Stimulated activated CD8-positive, alpha-beta memory T cell treated with anti-CD3 and anti-CD28 coated beads, Interleukin-4, amount 100 ng/mL, for 48 hours (primary cell): ENCODE data around the gene TMPRSS3.

Source experiments
- DNase-seq: peaks from one replicate; pipeline ENCODE4 v3.0.0-alpha.2; 2020

The TMPRSS3 gene

DNA sequence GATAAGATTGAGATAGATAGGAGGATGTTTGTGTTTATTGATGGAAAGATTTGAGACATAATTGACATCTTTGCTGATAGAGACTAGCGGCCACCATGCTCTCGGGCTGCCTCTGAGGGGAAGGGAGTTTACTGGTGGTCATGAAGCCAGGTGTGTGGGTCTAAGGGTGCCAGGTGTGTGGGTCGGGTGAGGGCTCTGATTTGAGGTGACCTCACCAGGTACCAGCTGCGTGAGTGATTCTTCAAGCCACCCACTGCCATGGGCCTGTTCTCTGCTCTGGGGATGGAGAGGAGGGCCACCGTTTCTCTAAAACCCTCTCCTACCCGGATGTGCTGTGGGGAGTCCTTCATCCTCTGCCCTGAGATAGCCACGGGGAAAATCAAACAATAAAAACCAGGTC lies 11.0 kb upstream of the TMPRSS3 start:
- DNase-seq, result no peak

DNA sequence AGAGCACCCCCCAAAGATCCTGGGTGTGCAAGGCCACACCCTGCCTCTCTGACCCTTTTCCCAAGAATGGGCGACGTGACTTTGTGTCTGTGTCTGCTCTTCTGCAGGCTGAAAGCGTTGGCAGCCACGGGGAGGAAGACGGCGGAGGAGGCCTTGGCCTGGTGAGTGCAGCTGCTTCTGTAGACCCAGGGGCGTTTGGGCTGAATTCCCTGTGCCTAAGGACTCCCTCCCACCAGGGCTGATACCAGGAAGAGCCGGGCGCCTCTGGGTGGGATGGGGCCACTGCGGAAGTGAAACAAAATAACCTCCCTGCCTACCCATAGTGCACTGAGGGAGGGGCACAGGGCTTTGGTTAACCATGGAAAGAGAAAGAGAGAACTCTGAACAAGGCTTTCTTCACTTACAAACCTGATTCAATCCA lies 10.4 kb upstream of the TMPRSS3 start:
- DNase-seq, result peak; percentile 74

- DNase-seq, result no peak
Observed at GRCh38 chr21:42405064-42406013, 9.5 kb upstream of the TMPRSS3 start.

- peak; percentile 65 for DNase-seq
Observed at GRCh38 chr21:42404539-42404938, 8.7 kb upstream of the TMPRSS3 start.

DNA sequence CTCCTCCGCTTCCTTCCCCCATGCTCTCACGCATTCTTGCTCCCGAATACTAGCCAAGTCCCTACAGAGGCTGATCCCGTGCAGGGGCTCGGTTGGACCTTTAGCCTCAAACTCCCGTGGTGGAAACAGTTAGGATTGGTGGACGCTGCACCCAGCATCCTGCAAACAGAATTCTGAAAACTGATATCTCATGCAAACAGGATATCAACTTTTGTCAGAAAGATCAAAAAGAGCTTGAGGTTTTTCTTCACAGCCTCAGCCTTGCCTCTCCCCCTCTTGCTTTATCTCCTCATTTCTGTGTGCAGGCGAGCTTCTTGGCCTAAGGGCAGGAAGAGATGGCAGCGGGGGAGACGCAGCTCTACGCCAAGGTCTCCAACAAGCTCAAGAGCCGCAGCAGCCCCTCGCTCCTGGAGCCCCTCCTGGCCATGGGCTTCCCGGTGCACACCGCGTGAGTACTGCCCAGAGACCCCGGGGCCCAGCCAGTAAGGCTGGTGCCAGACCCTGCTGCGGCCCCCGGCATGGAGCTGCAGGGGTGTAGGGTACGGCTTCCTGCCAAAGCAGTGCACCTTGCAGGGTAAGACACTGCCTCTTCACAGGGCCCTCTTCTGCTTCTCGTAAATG lies 7.9 kb upstream of the TMPRSS3 start, which contains the start of gene UBASH3A:
UBASH3A (plus strand) TSS at position 292 of the 621 bp plus-strand sequence; CDS start at position 336, 44 bp downstream.
- DNase-seq, result peak; percentile 59

GRCh38 chr21:42401820-42402251 lies 6.0 kb upstream of the TMPRSS3 start:
- DNase-seq, result no peak

DNA sequence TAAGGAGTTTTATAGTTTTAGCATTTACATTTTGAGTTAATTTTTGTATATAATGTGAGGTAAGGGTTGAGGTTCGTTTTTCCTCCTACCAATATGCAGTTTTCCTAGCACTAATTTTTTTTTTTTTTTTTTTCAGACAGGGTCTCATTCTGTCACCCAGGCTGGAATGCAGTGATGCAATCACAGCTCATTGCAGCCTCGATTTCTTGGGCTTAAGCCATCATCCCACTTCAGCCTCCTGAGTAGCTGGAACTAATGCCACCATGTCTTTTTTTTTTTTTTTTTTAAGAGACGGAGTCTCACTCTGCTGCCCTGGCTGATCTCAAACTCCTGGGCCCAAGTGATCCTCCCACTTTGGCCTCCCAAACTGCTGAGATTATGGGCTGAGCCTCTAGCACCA lies 5.3 kb upstream of the TMPRSS3 start:
- no peak for DNase-seq

GRCh38 chr21:42400525-42400924 lies 4.7 kb upstream of the TMPRSS3 start:
- DNase-seq, result no peak

DNA sequence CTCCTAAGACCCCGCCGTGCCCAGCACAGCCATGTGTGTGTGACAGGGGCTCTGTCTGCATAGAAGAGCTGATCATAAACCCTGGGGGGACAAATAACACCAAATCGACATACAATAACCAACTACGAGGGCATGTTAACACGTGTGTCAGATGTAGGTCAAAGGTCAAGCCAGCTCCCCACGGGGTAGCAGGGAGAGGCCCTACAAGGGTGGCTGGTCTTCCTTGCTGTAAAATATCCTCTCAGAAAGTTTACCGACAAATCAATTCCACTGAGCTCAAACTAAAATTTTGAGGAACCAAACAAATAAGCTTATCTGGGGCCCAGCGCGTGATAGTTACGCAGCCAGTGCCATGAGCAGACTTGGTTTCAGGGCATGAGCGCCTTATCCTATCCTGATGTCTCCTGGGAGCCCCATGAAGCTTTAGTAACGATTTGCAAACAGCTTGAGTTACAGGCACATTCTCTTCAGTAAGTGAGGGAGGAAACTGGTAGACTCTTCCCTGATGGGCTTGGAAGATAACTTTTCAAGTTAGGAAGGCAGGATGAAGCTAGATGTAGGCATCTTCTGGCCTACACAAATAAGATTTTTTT lies 2.7 kb upstream of the TMPRSS3 start:
- no peak for DNase-seq

DNA sequence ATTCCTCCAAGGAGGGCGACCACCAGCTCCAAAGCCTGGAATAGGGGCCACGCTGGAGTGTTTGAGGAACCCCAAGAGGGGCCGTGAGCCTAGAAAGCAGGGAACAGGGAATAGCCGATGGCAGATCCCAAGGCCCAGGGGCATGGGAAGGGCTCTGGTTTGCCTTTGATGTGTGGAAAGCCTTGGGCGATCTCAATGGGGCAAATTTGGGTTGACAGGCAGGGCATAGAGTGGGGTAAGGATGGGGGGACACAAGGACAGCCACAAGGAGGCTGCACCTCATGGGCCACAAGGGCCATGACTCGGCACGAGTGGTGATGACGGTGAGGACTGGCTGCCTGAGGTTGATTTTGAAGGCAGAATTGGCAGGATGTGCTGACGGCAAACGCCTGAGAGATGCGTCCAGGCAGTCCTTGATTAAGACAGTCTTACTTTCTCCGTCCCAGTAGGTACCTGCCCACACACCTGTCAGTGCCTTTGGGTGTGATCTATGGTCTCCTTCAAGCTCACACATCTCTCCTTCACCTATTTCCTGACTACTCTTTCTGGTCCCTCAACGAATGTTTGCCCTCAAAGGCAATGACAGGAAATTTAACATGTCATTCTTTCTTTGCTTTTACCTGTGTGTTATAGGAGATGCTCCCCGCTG lies 2.0 kb upstream of the TMPRSS3 start:
- no peak for DNase-seq

GRCh38 chr21:42396799-42397745 lies 1.2 kb upstream of the TMPRSS3 start:
- no peak for DNase-seq

DNA sequence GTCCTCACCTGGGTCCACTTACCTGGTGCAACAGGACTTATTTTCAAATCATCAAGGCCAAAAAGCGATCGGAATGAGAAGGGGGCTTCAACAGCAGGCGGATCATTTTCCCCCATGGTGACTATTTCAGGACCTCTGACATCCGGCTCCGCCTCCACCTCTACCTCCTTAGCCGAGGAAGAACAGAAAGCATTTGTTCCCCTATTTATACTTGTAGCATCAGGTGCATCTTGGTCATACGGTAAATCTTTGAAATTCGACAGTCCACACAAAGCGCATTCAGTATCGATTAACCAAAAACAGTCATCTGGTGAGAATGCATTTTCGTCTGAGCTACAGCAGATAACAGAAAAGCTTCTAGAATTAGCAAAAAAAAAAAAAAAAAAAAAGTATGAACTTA lies 550 bp downstream of the TMPRSS3 start:
- no peak for DNase-seq

DNA sequence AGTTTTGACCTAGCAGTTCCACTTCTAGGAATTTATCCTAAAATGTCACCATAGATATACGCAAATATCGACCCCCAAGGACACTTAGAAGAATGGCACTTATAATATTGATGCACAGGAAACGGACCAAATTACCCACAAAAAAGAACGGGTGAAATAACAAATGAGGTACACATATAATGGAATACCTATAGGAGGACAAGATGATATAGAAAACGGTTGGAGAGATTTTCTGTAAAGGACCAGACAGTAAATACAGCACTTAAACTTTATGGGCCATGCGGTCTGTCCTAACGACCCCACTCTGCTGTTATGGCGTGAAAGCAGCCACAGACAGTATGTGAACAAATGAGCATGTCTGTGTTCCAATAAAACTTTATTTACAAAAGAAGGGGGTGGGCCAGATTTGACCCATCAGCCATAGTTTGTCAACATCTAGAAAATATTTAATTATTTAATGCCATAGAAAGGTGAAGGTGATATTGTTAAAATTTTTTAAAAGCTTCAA lies 2.4 kb downstream of the TMPRSS3 start:
- DNase-seq, result no peak

GRCh38 chr21:42392731-42393442 lies 3.0 kb downstream of the TMPRSS3 start:
- DNase-seq, result peak; percentile 43

DNA sequence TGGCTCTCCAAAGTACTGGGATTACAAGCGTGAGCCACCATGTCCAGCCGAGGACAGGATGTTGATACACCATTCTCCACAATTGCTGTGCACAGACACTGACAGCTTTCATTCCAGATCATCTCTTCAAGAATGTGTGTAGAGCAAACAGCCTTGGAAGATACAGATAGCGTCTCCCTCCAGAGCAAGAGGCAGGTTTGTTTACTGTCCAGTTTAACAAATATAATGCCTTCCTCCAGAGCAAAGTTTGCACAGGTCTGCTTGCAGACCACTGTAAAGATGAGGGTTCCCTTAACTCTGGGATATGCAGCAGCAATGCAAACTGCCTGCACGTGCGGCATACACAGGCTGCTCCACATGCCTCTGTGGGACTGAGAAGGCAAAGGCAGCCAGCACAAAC lies 4.6 kb downstream of the TMPRSS3 start:
- no peak for DNase-seq

DNA sequence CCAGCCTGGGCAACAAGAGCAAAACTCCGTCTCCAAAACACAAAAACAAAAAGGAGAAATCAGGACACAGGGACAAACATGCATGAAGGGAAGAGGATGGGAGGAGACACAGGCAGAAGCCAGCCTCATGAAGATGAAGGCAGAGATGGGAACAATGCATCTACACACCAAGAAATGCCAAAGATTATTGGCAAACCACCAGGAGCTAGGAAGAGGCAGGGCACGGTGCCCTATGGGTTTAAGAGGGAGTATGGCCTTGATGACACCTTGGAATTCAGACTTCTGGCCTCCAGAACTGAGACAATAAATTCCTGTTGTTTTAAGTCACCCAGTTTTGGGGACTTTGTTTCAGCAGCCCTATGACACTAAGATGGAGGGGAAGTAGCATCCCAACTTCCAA lies 5.2 kb downstream of the TMPRSS3 start:
- no peak for DNase-seq

DNA sequence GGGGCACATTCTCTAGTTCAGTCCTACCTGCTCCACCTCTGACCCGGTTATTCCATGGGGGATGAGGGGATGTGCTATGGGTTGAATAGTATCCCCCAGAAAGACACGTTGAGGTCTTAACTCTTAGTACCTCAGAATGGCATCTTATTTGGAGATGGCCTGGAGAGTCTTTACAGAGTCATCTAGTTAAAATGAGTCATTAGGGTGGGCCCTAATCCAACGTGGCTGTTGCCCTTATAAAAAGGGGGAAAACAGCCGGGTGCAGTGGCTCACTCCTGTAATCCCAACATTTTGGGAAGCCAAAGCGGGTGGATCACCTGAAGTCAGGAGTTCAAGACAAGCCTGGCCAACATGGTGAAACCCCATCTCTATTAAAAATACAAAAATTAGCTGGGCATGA lies 5.7 kb downstream of the TMPRSS3 start:
- DNase-seq, result no peak

DNA sequence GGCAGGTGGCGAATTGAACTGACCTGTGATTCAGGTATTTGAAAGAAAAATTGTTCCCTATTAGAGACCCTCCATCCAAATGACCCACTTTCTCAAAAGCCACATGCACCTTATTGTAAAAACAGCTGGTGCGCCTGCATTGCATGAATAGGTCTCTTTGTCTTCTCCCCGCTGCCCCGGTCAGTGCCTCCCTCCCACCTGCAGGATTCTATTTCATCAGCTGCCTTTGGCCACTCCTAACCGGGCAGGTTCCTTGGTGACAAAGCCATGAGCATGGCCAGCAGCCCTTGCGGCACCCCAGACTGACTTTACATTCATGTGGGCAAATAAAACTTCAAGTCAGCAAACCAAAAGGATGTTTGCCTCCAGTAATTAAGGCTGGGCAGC lies 6.4 kb downstream of the TMPRSS3 start:
- no peak for DNase-seq

- DNase-seq, result no peak
Observed at GRCh38 chr21:42388740-42389448, 7.0 kb downstream of the TMPRSS3 start.

DNA sequence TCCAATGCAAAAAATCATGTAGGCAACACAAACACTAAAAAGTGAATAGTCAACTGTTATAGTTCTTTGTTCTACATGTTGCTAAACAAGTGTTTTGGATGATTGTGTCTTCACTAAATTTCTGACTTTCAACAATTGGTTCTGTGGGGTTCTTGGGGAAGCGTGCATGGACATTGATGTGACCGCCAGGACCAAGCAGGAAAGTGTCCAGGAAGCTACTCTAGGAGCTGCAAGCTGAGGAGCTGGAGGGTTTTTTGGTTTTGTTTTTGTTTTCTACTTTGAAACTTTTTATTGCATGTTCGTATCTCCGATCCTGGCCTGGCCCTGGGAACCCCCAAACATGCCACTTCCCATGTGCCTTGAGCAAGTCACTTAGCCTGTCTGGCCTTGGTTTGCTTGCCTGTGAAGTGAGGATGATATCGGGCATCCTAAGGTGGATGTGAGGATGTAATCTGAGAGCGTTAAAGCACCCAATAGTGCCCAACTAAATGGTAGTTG lies 8.0 kb downstream of the TMPRSS3 start:
- DNase-seq, result no peak
